Spinal cord (tissue), 10 donors: ENCODE data around the gene SQSTM1. TPM values are rescaled to one million over a fixed set of nuclear protein-coding genes. Genes with fewer than 3 reads are reported as not detected.
A peak's percentile ranks its signal among the peaks of the same experiment; 100 is the strongest.

Experiments used
- DNase-seq, 6 donors: peaks; one replicate each; pipeline versions ENCODE4 v3.0.0 to v3.0.0-alpha.2; 2013 to 2015; ENCODE audit warnings: low spot score in 6 of 6, low read depth in 4 of 6
- H3K27ac ChIP-seq: one replicate; pipeline ENCODE4 v1.5.1; 2013; ENCODE audit warnings: low read depth, low read length, control low read depth
- H3K27me3 ChIP-seq: one replicate; pipeline ENCODE4 v1.6.1; 2013; ENCODE audit warnings: low read length; ENCODE audit not compliant: control insufficient read depth, insufficient read depth
- H3K36me3 ChIP-seq: one replicate; pipeline ENCODE4 v1.6.1; 2013; ENCODE audit warnings: low read length; ENCODE audit not compliant: control insufficient read depth, insufficient read depth
- H3K4me1 ChIP-seq: one replicate; pipeline ENCODE4 v1.6.1; 2013; ENCODE audit warnings: low read length; ENCODE audit not compliant: control insufficient read depth, insufficient read depth
- H3K4me3 ChIP-seq: one replicate; pipeline ENCODE4 v1.5.1; 2013; ENCODE audit warnings: low read depth, low read length, control low read depth
- H3K9me3 ChIP-seq: one replicate; pipeline ENCODE4 v1.6.1; 2013; ENCODE audit warnings: low read length; ENCODE audit not compliant: control insufficient read depth, insufficient read depth
- WGBS: methylation state at CpG from one replicate; pipeline ENCODE4 v1.1.5; 2013; ENCODE audit warnings: missing lambda C conversion rate; ENCODE audit not compliant: insufficient coverage; 5-methylcytosine and 5-hydroxymethylcytosine counted together
- polyA plus RNA-seq, 2 donors: library from polyadenylated mRNA; unstranded; fragments of 120-200 nt; gene quantifications; one replicate each; pipeline ENCODE4 v1.2.1, GENCODE V29; 2013; ENCODE audit not compliant: insufficient read length in 2 of 2
- total RNA-seq, 2 donors: library from RNA; depleted of rRNA in 1 of 2; stranded (reverse); fragments of 120-200 nt in 1 of 2; fragments of >200 nt in 1 of 2; gene quantifications; one replicate each; pipeline versions ENCODE4 v1.2.3 to v1.2.4, GENCODE V29; 2013 to 2014
- donor health status: healthy.

SQSTM1 gene
- total and polyA plus RNA-seq, 4 donors = 95.6 to 155 (median 119) TPM

DNA sequence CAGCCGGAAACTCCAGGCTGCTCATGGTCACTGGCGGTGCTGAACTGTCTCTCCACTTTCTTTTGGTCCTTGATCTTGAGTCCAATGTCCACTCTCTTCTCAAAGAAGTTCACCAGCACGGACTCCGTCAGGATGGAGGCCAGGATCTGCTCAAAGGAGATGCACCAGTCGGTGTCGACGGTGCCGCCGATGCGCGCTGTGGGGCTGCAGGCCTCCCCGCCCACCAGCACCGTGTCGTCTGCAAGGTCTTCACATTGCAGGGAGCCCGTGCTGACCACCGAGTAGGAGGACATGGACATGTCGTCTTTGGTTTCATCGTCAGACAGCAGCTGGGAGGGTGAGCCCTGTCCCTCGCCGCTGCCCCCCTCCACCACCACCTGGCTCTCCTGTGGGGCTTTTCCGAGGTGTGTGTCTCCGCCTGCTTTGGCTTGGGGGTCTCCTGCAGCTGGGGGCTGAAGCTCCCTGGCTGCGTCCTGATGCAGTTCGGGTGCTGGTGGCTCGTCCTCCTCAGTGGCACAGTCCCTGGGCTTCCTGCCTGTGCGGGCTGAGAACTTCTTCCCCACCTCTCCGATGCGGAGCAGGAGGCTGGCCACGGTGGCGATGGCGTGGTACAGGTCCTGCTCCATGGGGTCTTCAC lies 42.9 kb downstream of the SQSTM1 start:
- WGBS = 94% methylated on average over 31 of the region's 31 CpGs
- Histone ChIP-seq H3K36me3 (peaks cover 65% of the 10 kb centered on the region), H3K4me3 (no peak overlapping the region), H3K27ac (no peak overlapping the region), H3K27me3 (no peaks in the 10 kb centered on the region), H3K9me3 (no peaks in the 10 kb centered on the region), H3K4me1 (peaks cover 20% of the 10 kb centered on the region)
- DNase-seq = no peak

DNA sequence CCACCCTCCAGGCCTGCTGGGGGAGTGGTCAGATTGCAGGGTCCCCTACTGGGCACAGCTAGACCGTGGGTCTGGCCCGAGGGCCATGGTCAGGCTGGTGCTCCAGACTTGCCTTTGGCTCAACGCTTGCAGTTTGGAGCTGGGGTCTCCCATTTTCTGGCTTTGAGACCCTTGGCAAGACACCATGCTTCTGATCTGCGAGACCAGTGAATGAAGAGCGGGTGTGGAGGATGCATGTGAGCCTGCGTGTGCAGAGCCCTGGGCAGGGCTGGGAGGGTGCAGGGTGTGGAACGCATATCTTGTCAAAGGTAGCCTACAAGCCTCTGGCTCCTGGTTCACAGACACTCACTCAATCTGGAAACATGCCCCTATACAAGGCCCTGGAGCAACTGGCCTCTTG lies 44.0 kb downstream of the SQSTM1 start:
- H3K27ac ChIP-seq = no peak overlapping the region
- 93% methylated on average over 7 of the region's 7 CpGs for WGBS
- H3K9me3 ChIP-seq = no peaks in the 10 kb centered on the region

DNA sequence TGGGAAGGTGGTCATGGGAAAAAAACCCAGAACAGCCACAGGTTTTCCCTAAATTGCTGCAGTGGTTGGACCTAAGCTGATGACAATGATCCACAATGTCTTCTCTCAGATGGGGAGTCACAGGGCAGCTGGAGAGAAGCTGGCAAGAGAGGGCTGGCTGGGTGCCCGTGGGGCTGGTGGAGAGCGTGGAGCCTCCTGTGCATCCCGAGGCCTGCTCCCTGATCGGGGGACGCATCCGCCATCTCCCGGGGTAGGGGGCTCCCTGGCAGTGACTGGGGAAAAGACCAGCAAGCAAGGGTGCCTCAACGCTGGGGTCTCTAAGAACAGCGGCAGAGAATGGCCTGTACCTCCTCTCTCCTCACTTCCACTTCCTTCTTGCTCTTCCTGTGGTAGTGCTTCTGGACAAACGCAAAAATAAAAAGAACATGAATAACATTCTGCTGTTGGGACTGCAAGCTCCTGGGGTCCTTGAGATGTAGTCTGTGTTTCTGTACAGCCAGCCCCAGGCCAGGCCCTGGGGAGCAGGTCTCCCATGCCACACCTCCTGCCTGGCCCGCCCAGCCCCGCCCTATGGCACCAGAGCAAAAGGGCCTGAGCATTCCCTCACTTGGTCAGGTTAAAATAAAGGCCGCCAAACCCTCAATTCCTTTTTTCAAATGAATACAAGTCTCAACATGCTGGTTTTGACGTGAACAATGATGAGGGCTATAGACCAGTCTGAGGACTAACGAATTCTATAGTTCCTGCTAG lies 45.0 kb downstream of the SQSTM1 start:
- Histone ChIP-seq H3K27ac (no peak overlapping the region), H3K9me3 (no peaks in the 10 kb centered on the region), H3K36me3 (peaks cover 86% of the 10 kb centered on the region), H3K27me3 (no peaks in the 10 kb centered on the region), H3K4me1 (peaks cover 14% of the 10 kb centered on the region), H3K4me3 (no peak overlapping the region)
- no peak for DNase-seq
- 85% methylated on average over 8 of the region's 15 CpGs for WGBS

More for the DNA sequence above, 44.0 kb downstream of the SQSTM1 start:
- H3K36me3 ChIP-seq = peaks cover 76% of the 10 kb centered on the region
- H3K4me3 ChIP-seq = no peak overlapping the region
- no peak for DNase-seq
- peaks cover 14% of the 10 kb centered on the region for H3K4me1 ChIP-seq
- no peaks in the 10 kb centered on the region for H3K27me3 ChIP-seq

DNA sequence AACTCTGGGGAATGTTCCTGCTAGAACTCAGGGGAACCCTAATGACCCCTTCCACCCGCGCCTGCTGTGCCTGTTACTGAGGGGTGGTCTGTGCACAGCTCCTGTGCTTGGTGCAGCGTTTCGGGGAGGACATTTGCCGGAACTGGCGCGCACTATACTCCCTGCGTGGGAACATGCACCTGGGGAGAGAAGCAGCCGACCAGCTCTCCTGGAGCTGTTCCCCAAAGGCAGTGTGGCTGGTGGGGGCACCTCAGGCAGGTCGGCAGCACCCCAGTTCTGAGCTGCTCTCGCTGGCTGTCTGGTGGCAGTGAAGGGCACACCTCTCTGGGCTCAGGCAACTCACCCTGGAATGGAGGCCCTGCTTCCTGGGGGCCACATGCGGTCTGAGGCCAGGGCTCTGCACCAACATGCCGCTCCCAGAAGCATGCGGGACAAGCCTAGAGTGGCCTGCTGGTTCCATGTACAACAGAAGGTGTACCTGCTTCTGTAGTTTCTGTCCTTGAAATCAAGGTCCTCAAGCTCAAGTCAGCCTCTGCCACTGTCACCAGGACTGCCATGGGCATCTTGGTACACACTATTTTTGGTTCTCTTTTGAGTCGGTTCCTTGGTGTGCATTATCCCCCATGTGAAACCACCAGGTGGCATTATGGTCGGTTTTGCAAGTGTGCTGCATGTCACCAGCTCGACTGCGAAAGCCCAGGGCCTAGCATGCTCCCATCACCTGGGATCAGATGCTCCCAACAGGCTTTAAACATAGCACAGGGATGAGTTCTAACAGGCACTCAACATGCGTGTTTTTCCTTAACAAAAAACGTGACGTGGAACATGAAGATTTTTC lies 45.8 kb downstream of the SQSTM1 start:
- Histone ChIP-seq H3K27me3 (no peaks in the 10 kb centered on the region), H3K36me3 (peaks cover 94% of the 10 kb centered on the region), H3K9me3 (no peaks in the 10 kb centered on the region), H3K4me3 (no peak overlapping the region), H3K4me1 (peaks cover 16% of the 10 kb centered on the region), H3K27ac (no peak overlapping the region)
- DNase-seq = peak in 2 of 6 donors; percentile 24 to 37
- 85% methylated on average over 21 of the region's 21 CpGs for WGBS

DNA sequence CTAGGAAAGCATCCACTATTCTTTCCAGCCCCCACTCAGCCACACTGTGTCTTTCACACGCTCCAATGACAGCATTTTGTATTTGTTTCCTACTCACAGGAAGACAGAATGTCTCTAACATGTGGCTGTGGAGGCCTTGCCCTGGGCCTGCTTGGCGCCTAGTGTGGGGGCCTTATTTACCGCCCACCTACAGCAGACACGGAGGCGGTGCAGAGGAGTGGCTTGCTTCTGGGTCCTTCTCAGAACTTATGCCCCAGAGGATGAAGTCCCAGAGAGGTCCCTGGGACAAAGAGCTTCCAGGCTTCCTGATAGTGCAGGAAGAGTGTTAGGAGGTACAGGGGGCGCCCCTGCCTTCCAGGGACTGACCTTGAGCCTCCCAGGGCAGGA lies 46.4 kb downstream of the SQSTM1 start:
- Histone ChIP-seq H3K4me1 (peaks cover 16% of the 10 kb centered on the region), H3K27ac (no peak overlapping the region), H3K4me3 (no peak overlapping the region), H3K36me3 (peaks cover 98% of the 10 kb centered on the region), H3K9me3 (no peaks in the 10 kb centered on the region), H3K27me3 (no peaks in the 10 kb centered on the region)
- no peak for DNase-seq
- WGBS = 96% methylated on average over 6 of the region's 6 CpGs

DNA sequence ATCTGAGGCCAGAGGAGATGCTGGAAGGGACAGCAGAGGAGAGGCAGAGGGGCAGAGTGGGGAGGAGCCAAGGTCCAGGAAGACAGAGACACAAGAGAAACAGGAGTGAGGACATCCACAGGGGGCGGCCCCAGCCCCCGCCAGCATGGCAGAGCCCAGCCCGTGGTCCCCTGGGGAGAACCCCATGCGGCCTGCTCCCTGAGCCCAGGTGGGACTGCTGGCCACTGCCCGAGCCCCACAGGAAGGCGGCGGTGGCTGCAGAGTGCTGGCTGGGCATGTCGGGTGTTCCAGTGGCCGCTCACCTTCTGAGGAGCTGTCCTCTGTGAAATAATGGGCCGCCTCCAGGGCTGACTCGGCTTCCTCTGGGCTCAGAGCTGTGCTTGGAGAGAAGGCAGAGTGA lies 46.8 kb downstream of the SQSTM1 start:
- no peaks in the 10 kb centered on the region for H3K9me3 ChIP-seq
- peaks cover 16% of the 10 kb centered on the region for H3K4me1 ChIP-seq
- no peak overlapping the region for H3K4me3 ChIP-seq
- H3K27me3 ChIP-seq = no peaks in the 10 kb centered on the region
- H3K27ac ChIP-seq = no peak overlapping the region
- 90% methylated on average over 11 of the region's 11 CpGs for WGBS
- peaks cover 98% of the 10 kb centered on the region for H3K36me3 ChIP-seq
- no peak for DNase-seq

DNA sequence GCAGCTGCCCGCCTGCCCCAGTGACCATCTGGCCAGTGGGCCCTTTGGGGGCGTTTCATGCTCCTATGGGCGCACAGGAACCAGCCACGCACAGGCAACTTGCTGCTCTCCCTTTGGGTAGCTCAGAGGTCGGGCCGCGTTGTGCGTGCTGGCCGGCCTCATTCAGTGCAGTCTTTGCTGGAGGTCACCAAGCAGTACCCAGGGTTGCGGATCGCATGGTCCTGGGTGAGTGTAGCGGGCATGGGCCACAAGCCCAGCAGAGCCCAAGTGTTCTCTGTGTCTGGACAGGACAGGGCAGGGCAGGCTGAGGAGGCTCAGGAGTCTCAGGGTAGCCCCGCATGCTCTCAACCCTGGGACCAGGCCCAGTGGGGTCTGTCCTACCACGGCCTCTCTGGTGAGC lies 47.8 kb downstream of the SQSTM1 start:
- no peak overlapping the region for H3K4me3 ChIP-seq
- H3K9me3 ChIP-seq = no peaks in the 10 kb centered on the region
- 96% methylated on average over 14 of the region's 14 CpGs for WGBS
- H3K27me3 ChIP-seq = no peaks in the 10 kb centered on the region
- no peak for DNase-seq
- H3K4me1 ChIP-seq = peaks cover 16% of the 10 kb centered on the region
- H3K27ac ChIP-seq = no peak overlapping the region
- peaks cover 98% of the 10 kb centered on the region for H3K36me3 ChIP-seq

DNA sequence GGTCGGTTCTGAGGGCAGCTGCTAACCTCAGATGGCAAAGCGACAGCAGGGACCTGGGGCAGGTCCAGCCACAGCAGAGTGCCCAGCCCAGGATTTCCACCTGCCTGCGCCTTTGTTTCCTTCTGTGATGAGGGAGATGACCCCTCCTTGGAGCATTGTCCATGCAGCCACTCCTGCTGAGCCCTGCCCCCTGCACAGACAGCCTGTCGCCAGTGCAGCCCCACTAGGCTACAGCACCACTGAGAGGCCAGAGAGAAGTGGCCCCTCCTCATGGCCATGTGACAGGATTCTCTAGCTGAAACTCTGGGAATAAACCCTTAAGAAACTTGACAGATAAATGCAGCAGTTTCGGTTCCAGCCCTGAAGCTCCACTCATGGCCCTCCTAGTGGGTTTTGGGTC lies 48.4 kb downstream of the SQSTM1 start:
- Histone ChIP-seq H3K27me3 (no peaks in the 10 kb centered on the region), H3K9me3 (no peaks in the 10 kb centered on the region), H3K36me3 (peaks cover 98% of the 10 kb centered on the region), H3K4me3 (no peak overlapping the region), H3K27ac (no peak overlapping the region), H3K4me1 (peaks cover 16% of the 10 kb centered on the region)
- DNase-seq = no peak
- 82% methylated on average over 5 of the region's 5 CpGs for WGBS

DNA sequence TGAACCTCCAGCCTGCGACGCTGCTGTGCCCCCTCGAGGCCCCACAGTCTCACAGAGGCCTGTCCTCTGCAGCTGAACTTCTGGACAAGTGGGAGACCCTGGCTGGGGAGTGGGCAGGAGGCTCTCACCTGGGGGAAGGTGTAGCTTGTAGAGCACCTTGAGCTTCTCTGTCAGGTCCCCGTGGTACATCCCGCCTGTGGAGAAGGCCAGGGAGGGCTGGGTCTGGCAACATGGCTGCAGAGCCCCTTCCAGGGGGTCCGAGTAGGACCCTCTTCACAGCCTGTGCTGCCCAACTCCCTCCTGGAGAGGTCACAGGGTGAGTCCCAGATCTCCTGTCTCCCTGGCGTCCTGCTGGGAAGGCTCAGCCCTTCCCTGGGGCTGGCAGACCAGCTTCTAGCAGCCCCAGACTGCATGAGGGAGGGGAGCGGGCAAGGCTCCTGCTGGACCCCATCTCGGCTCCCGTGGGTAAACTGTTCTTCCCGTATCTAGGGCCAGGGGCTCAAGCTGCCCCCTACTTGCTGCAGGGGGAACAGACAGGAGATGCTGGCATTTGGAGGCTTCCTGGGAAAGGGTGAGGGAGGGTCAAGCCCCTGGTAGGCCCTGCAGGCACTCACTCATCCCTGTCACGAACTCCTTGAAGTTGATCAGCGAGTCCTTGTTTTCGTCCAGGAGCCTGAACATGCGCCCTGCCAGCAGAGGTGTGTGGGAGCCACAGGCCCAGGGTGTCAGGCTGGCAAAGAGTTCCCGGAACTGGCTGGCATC lies 49.1 kb downstream of the SQSTM1 start:
- Histone ChIP-seq H3K36me3 (peaks cover 99% of the 10 kb centered on the region), H3K27me3 (no peaks in the 10 kb centered on the region), H3K4me1 (peaks cover 16% of the 10 kb centered on the region), H3K4me3 (no peak overlapping the region), H3K27ac (no peak overlapping the region), H3K9me3 (no peaks in the 10 kb centered on the region)
- WGBS = 89% methylated on average over 16 of the region's 16 CpGs
- DNase-seq = no peak
